GM13977 (cell line): ENCODE measurements around the gene RRBP1.

Experiments used
- DNase-seq: peaks from one replicate; pipeline ENCODE4 v3.0.0; 2012; ENCODE audit warnings: low spot score
- in situ Hi-C: fragments of 300-500 bp; cut with MboI; formaldehyde crosslinking; loops from one replicate; pipeline ENCODE4 v1.12.0; 2022; ENCODE audit warnings: low sequenced_read_pairs, low pct_unique_long_range_greater_than_20kb, mixed read lengths, inconsistent platforms; ENCODE audit not compliant: unreplicated experiment
- TF ChIP-seq, protein P1 (sequence below): IDR thresholded peaks from 2 replicates; pipeline ENCODE4 v1.5.1; 2012; ENCODE audit warnings: mild to moderate bottlenecking, control low read depth; ENCODE audit not compliant: insufficient read depth; ENCODE audit errors: extremely low read depth, missing control alignments

Gene RRBP1

DNA sequence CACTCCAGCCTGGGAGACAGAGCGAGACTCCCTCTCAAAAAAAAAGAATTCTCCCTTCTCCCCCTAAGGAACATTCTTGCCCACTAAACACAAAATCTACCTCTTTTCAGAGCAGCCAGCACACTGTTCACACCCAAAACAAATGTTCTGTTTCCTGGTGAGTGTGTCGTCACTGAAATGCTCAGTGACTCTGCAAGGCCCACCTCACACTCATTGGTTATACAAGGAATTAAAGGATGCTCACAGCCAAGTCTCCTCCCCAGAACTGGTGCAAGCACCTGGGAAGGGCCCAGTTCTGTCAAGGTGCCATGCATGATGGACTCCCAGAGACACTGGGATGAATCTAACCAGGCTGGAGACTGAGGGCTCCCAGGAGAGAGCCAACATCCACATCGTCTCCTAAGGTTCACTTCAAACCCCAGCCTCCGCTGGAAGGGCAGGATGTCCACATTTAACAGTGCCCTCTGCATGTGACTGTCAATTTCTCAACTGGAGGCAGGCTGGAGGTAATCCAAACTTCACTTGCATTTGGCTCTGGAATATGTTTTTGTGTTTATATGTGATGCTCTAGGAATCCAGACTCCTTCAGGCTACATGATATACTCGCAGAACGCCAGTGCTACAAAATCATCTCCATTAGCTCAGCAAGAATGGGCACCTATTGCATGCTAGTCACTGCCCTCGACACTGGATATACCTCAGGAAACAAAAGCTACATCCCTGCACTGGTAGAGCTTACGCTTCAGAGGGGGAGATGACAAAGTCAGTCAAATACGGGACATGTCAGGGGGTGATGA is 7.1 kb downstream of the RRBP1 start:
- DNase-seq: no peak
- TF ChIP-seq, protein P1, sequence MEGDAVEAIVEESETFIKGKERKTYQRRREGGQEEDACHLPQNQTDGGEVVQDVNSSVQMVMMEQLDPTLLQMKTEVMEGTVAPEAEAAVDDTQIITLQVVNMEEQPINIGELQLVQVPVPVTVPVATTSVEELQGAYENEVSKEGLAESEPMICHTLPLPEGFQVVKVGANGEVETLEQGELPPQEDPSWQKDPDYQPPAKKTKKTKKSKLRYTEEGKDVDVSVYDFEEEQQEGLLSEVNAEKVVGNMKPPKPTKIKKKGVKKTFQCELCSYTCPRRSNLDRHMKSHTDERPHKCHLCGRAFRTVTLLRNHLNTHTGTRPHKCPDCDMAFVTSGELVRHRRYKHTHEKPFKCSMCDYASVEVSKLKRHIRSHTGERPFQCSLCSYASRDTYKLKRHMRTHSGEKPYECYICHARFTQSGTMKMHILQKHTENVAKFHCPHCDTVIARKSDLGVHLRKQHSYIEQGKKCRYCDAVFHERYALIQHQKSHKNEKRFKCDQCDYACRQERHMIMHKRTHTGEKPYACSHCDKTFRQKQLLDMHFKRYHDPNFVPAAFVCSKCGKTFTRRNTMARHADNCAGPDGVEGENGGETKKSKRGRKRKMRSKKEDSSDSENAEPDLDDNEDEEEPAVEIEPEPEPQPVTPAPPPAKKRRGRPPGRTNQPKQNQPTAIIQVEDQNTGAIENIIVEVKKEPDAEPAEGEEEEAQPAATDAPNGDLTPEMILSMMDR: no peak
- in situ Hi-C loops: loop anchor here (25.0 kb wide), 1 partner anchor 212 kb away; no protein-coding TSS in a partner anchor

DNA sequence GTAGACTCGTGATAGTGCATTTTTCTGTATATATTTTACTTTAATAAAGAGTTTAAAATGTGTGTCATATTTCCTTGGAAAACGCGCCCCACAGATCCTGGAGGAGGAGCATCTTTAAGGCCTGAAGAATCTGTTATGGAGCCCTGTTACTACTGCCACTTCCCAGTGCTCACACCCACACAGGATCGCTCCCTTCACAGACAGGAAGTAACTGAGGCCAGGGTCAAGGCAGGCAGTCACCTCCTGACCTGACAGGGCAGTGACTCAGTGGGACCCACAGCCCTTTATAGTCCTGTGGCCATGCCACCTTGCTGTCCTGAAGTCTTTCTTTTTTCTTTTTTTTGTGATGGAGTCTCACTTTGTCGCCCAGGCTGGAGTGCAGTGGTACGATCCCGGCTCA is 9.0 kb downstream of the RRBP1 start:
- in situ Hi-C loops: no loop called here
- TF ChIP-seq, protein P1: no peak
- DNase-seq: no peak

DNA sequence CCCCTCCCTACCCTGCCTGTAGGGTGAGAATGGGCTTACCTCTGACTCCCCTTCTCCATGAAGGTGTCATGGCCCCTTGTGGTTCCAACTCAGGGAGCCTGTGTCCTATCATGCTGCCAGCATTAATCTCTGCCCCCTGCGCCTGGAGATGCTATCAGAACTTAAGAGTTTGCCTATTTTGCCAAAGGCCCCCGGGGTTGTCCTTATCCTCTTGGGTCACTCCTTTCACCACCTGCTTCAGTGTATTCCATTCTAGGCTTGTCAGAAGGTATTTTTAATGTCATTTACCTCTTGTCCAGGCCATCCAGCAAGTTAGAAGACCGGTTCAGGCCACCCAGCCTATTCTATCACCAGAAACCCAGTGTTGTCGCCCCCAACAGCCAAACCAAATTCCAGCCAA is 10.5 kb downstream of the RRBP1 start:
- in situ Hi-C loops: no loop called here
- TF ChIP-seq, protein P1: no peak
- no peak for DNase-seq

DNA sequence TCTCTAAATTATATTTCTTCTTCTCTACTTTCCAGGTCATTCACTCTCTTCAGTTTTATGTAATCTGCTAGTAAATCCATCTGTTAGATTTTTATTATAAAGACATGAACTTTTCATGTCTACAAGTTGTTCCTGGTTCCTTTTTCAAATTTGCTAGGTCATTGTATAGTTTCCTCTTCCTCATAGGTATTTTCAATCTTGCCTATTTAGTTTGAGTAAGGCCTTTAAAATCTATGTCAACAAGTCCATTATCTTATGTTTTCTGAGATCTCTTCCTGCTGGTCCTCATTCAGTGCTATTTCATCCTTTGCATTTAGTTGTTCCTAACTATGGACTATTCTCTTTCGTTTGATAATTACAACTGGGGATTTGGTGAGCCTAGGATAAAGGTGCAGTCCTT is 11.0 kb downstream of the RRBP1 start:
- TF ChIP-seq, protein P1: no peak
- DNase-seq: no peak
- in situ Hi-C loops: no loop called here

DNA sequence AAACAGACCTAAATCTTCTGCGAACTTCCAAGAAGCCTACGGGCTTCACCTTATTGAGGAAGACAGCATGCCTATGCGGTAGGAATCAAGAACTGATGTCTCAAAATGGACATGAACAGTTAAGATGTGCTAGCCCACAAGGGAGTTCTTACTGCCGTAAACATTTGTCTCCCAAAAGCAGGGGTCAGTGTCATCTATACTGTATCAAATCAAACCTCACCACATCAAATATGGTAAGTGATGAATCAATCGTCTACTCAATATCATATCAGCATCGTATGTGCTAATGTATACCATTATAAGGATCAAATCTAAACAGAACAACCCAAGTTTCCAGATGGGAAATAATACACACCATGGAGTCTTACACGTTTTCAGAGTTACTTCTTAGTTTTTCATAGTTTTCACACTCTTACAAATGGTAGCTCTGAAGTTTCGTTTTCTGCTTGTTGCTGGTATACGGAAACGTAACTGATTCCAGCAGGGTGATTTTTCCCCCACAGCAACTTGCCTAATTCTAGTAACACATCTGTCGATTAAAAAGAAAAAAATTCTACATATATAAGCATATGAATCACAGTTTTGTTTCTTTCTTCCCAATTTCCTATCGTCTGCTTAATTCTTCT is 12.6 kb downstream of the RRBP1 start:
- DNase-seq: no peak
- TF ChIP-seq, protein P1: no peak
- in situ Hi-C loops: no loop called here

DNA sequence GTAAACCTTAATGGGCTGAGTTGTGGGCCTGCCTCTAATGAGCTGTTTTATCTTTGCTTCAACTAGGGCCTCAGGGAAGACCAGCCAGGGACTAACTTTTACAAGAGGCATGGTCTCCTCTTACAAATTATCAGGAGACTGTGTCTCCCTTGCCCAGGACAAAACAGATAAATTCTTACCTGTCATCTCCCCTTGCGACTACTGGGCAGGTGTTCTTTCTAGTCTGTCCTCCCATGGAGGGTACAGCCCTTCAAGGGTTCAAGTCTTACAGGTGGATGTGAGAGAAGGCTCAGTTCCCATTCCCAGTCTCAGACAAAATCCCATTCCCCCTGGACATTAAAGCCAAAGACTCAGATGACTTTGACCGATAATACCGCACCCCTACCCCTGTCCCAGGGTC is 13.6 kb downstream of the RRBP1 start:
- DNase-seq: no peak
- TF ChIP-seq, protein P1: no peak
- in situ Hi-C loops: no loop called here
